H9 (cell line): Measurements from ENCODE around the gene MTRR. TPM values are rescaled to one million over a fixed set of nuclear protein-coding genes. Genes with fewer than 3 reads are reported as not detected.
A peak's percentile ranks its signal among the peaks of the same experiment; 100 is the strongest.

Source experiments
- DNase-seq: peaks from one replicate; pipeline ENCODE4 v3.0.0-alpha.2; 2017
- H2AFZ ChIP-seq: one replicate; pipeline ENCODE4 v1.6.1; 2013; ENCODE audit warnings: mild to moderate bottlenecking, low read length, control low read depth, moderate library complexity
- H2AK5ac ChIP-seq: 2 replicates; pipeline ENCODE4 v1.6.1; 2013; ENCODE audit warnings: low read length, control low read depth, mixed read lengths; ENCODE audit not compliant: insufficient read length
- H2BK120ac ChIP-seq: one replicate; pipeline ENCODE4 v1.6.1; 2013; ENCODE audit warnings: low read depth, mild to moderate bottlenecking, low read length, control low read depth, inconsistent platforms; ENCODE audit not compliant: poor library complexity, severe bottlenecking
- H2BK12ac ChIP-seq: 2 replicates; pipeline ENCODE4 v1.6.1; 2013; ENCODE audit warnings: low read length, control low read depth, mixed read lengths, low read depth; ENCODE audit not compliant: insufficient read length
- H2BK15ac ChIP-seq: 2 replicates; pipeline ENCODE4 v1.6.1; 2013; ENCODE audit warnings: low read depth, low read length, control low read depth
- H2BK20ac ChIP-seq: one replicate; pipeline ENCODE4 v1.6.1; 2013; ENCODE audit warnings: low read depth, mild to moderate bottlenecking, low read length, control low read depth, inconsistent platforms; ENCODE audit not compliant: poor library complexity, severe bottlenecking
- H2BK5ac ChIP-seq: 2 replicates; pipeline ENCODE4 v1.6.1; 2013; ENCODE audit warnings: low read length, control low read depth, mixed read lengths; ENCODE audit not compliant: insufficient read length
- H3K14ac ChIP-seq: 2 replicates; pipeline ENCODE4 v1.6.1; 2013; ENCODE audit warnings: low read length, control low read depth; ENCODE audit not compliant: insufficient read depth
- H3K18ac ChIP-seq: 2 replicates; pipeline ENCODE4 v1.6.1; 2013; ENCODE audit warnings: low read depth, mild to moderate bottlenecking, mixed read lengths, low read length, control low read depth; ENCODE audit not compliant: insufficient read length
- H3K23ac ChIP-seq: 2 replicates; pipeline ENCODE4 v1.6.1; 2013; ENCODE audit warnings: low read length, control low read depth, mixed read lengths, low read depth; ENCODE audit not compliant: insufficient read length
- H3K23me2 ChIP-seq: 2 replicates; pipeline ENCODE4 v1.6.1; 2013; ENCODE audit warnings: low read depth, mild to moderate bottlenecking, mixed read lengths, low read length, control low read depth; ENCODE audit not compliant: insufficient read length, poor library complexity, severe bottlenecking
- H3K27ac ChIP-seq: 2 replicates; pipeline ENCODE4 v1.5.1; 2013; ENCODE audit warnings: low read length, control low read depth, mixed read lengths, low read depth; ENCODE audit not compliant: insufficient read length
- H3K27me3 ChIP-seq: 2 replicates; pipeline ENCODE4 v1.6.1; 2013; ENCODE audit warnings: low read length, control low read depth, inconsistent platforms; ENCODE audit not compliant: insufficient read depth
- H3K4ac ChIP-seq: 2 replicates; pipeline ENCODE4 v1.6.1; 2013; ENCODE audit warnings: low read depth, mild to moderate bottlenecking, control low read depth, inconsistent platforms, low read length, moderate library complexity
- H3K4me1 ChIP-seq: 2 replicates; pipeline ENCODE4 v1.6.1; 2013; ENCODE audit warnings: low read length, control low read depth, inconsistent platforms; ENCODE audit not compliant: insufficient read depth
- H3K4me2 ChIP-seq: 2 replicates; pipeline ENCODE4 v1.6.1; 2013; ENCODE audit warnings: low read length, control low read depth, mixed read lengths; ENCODE audit not compliant: insufficient read length, insufficient read depth
- H3K56ac ChIP-seq: 2 replicates; pipeline ENCODE4 v1.6.1; 2013; ENCODE audit warnings: low read depth, mild to moderate bottlenecking, mixed read lengths, low read length, control low read depth; ENCODE audit not compliant: insufficient read length
- H3K79me1 ChIP-seq: 2 replicates; pipeline ENCODE4 v1.6.1; 2013; ENCODE audit warnings: low read depth, mild to moderate bottlenecking, moderate library complexity, low read length, control low read depth, inconsistent platforms; ENCODE audit not compliant: insufficient read depth, poor library complexity, severe bottlenecking
- H3K79me2 ChIP-seq: 2 replicates; pipeline ENCODE4 v1.6.1; 2013; ENCODE audit warnings: low read length, control low read depth, inconsistent platforms; ENCODE audit not compliant: insufficient read depth
- H3K9ac ChIP-seq: 2 replicates; pipeline ENCODE4 v1.6.1; 2013; ENCODE audit warnings: low read length, control low read depth, mixed read lengths; ENCODE audit not compliant: insufficient read length; ENCODE audit errors: extremely low read depth
- H3K9me3 ChIP-seq: one replicate; pipeline ENCODE4 v1.6.1; 2013; ENCODE audit warnings: low read depth, low read length, inconsistent platforms; ENCODE audit not compliant: control insufficient read depth
- H3T11ph ChIP-seq: one replicate; pipeline ENCODE4 v1.6.1; 2013; ENCODE audit warnings: mild to moderate bottlenecking, low read length, control low read depth, inconsistent platforms
- H4K20me1 ChIP-seq: one replicate; pipeline ENCODE4 v1.6.1; 2013; ENCODE audit not compliant: control insufficient read depth, insufficient read length, insufficient read depth
- H4K5ac ChIP-seq: 2 replicates; pipeline ENCODE4 v1.6.1; 2013; ENCODE audit warnings: low read depth, mild to moderate bottlenecking, mixed read lengths, low read length, control low read depth; ENCODE audit not compliant: insufficient read length
- H4K8ac ChIP-seq: replicated peaks from 2 replicates; pipeline ENCODE4 v1.6.1; 2013; ENCODE audit warnings: low read length, control low read depth, mixed read lengths, low read depth; ENCODE audit not compliant: insufficient read length
- H4K91ac ChIP-seq: 2 replicates; pipeline ENCODE4 v1.6.1; 2013; ENCODE audit warnings: low read depth, mild to moderate bottlenecking, moderate library complexity, mixed read lengths, low read length, control low read depth; ENCODE audit not compliant: insufficient read length
- H3K27ac Mint-ChIP-seq, 3 experiments: 2 replicates in 2 of 3; 3 replicates in 1 of 3; pipeline ENCODE4 v1.8.0; 2020 to 2021; ENCODE audit warnings: mixed read lengths in 3 of 3, mild to moderate bottlenecking in 1 of 3, moderate library complexity in 1 of 3
- H3K27me3 Mint-ChIP-seq: 2 replicates; pipeline ENCODE4 v1.8.0; 2021; ENCODE audit warnings: low read depth, mild to moderate bottlenecking, moderate library complexity, mixed read lengths
- H3K36me3 Mint-ChIP-seq, 3 experiments: 2 replicates in 2 of 3; 3 replicates in 1 of 3; pipeline ENCODE4 v1.8.0; 2020 to 2021; ENCODE audit warnings: low read depth in 3 of 3, mixed read lengths in 3 of 3; ENCODE audit not compliant: insufficient read depth in 1 of 3
- H3K4me1 Mint-ChIP-seq, 2 experiments: 2 replicates each; pipeline ENCODE4 v1.8.0; 2020; ENCODE audit warnings: mixed read lengths in 2 of 2
- H3K4me3 Mint-ChIP-seq, 2 experiments: 2 replicates in 1 of 2; 3 replicates in 1 of 2; pipeline ENCODE4 v1.8.0; 2020 to 2021; ENCODE audit warnings: mild to moderate bottlenecking in 2 of 2, mixed read lengths in 2 of 2, moderate library complexity in 1 of 2
- H3K9me3 Mint-ChIP-seq, 2 experiments: 2 replicates in 1 of 2; 3 replicates in 1 of 2; pipeline ENCODE4 v1.8.0; 2020; ENCODE audit warnings: mild to moderate bottlenecking in 2 of 2, mixed read lengths in 2 of 2, moderate library complexity in 1 of 2
- WGBS: extraction: QIAGEN DNeasy Blood & Tissue Kit; methylation state at CpG from one replicate; pipeline ENCODE4 v1.1.7; 2013; ENCODE audit warnings: missing lambda C conversion rate, low lambda C conversion rate, mixed read lengths; ENCODE audit not compliant: insufficient read length; ENCODE audit errors: extremely low coverage; 5-methylcytosine and 5-hydroxymethylcytosine counted together
- total RNA-seq: library from RNA; stranded (reverse); gene quantifications from 2 replicates; pipeline ENCODE4 v1.2.1, GENCODE V29; 2021
- TF ChIP-seq, protein P1 (sequence below): fragments of 200-600 bp; sonication (generic); conservative IDR thresholded peaks from 3 replicates; pipeline ENCODE4 v1.8.0; 2021; ENCODE audit warnings: antibody characterized with exemption, mild to moderate bottlenecking

MTRR gene
- total RNA-seq, 1 experiment from 2014 or later: 66.0 TPM

DNA sequence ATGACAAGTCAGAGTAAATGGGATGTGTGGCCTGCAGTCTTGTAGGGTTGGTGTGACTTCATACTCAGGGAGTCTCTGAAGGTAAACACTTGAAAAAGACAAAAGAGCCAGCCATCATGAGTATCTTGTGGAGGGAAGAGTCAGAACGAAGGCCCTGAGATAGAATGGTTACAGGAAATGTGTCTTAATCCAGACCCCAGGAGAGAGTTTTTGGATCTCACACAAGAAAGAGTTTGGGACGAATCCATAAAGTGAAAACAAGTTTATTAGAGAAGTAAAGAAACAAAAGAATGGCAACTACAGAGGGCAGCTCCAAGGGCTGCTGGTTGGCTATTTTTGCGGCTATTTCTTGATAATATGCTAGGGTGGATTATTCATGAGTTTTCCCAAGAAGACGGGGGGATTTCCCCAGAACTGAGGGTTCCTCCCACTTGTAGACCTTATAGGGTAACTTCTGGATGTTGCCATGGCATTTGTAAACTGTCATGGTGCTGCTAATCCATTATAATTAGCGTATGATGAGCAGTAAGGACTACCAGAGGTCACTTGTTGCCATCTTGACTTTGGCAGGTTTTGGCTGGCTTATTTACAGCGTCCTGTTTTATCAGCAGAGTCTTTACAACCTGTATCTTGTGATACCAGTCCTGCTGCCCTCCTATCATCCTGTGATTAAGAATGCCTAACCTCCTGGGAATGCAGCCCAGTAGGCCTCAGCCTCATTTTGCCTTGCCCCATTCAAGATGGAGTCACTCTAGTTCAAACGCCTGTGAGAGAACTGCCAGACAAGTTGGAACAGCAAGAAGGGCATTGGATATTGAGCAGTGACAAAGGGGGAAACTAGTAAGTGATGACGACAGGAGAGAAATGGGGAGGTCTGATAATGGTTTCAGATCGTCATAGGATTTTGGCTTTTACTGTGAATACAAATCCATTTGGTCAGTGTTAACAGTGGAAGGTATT is 34.0 kb downstream of the MTRR start:
- H2BK5ac ChIP-seq: no peak overlapping the region
- no peaks in the 10 kb centered on the region for H3K23me2 ChIP-seq
- Mint-ChIP-seq H3K4me3 (no peak overlapping the region), H3K27ac (peak overlapping the region in 2 of 3 experiments; percentile 50 to 80; a peak in 3 of 7 replicates), H3K27me3 (no peaks in the 10 kb centered on the region), H3K36me3 (peaks cover 33 to 54% (median 52%) of the 10 kb centered on the region in 3 experiments), H3K9me3 (peaks cover 9% of the 10 kb centered on the region in 2 experiments), H3K4me1 (peaks cover 0 to 5% of the 10 kb centered on the region in 2 experiments; a peak in 2 of 4 replicates)
- H4K91ac ChIP-seq: no peak overlapping the region
- no peak overlapping the region for H3K23ac ChIP-seq
- H2BK120ac ChIP-seq: no peak overlapping the region
- H2BK15ac ChIP-seq: no peak overlapping the region
- H3K27ac ChIP-seq: no peak overlapping the region
- DNase-seq: no peak
- no peak overlapping the region for H3K14ac ChIP-seq
- H4K5ac ChIP-seq: no peak overlapping the region
- no peaks in the 10 kb centered on the region for H3K79me2 ChIP-seq
- H3K4ac ChIP-seq: no peak overlapping the region
- H3K79me1 ChIP-seq: no peaks in the 10 kb centered on the region
- no peak overlapping the region for H3K56ac ChIP-seq
- H3T11ph ChIP-seq: no peak overlapping the region
- H3K4me2 ChIP-seq: no peak overlapping the region
- no peak overlapping the region for H3K9ac ChIP-seq
- TF ChIP-seq, protein P1, sequence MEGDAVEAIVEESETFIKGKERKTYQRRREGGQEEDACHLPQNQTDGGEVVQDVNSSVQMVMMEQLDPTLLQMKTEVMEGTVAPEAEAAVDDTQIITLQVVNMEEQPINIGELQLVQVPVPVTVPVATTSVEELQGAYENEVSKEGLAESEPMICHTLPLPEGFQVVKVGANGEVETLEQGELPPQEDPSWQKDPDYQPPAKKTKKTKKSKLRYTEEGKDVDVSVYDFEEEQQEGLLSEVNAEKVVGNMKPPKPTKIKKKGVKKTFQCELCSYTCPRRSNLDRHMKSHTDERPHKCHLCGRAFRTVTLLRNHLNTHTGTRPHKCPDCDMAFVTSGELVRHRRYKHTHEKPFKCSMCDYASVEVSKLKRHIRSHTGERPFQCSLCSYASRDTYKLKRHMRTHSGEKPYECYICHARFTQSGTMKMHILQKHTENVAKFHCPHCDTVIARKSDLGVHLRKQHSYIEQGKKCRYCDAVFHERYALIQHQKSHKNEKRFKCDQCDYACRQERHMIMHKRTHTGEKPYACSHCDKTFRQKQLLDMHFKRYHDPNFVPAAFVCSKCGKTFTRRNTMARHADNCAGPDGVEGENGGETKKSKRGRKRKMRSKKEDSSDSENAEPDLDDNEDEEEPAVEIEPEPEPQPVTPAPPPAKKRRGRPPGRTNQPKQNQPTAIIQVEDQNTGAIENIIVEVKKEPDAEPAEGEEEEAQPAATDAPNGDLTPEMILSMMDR: no peak
- H4K20me1 ChIP-seq: no peaks in the 10 kb centered on the region
- H2AK5ac ChIP-seq: no peak overlapping the region
- WGBS: no CpG with 5 or more reads among the region's 9 CpGs
- H2BK20ac ChIP-seq: no peak overlapping the region
- H2BK12ac ChIP-seq: no peak overlapping the region
- no peaks in the 10 kb centered on the region for H3K9me3 ChIP-seq
- no peak overlapping the region for H2AFZ ChIP-seq
- H3K27me3 ChIP-seq: no peaks in the 10 kb centered on the region
- no peak overlapping the region for H4K8ac ChIP-seq
- no peak overlapping the region for H3K18ac ChIP-seq
- H3K4me1 ChIP-seq: no peaks in the 10 kb centered on the region
